ENCODE data around the gene IQSEC3.

IQSEC3 gene

DNA sequence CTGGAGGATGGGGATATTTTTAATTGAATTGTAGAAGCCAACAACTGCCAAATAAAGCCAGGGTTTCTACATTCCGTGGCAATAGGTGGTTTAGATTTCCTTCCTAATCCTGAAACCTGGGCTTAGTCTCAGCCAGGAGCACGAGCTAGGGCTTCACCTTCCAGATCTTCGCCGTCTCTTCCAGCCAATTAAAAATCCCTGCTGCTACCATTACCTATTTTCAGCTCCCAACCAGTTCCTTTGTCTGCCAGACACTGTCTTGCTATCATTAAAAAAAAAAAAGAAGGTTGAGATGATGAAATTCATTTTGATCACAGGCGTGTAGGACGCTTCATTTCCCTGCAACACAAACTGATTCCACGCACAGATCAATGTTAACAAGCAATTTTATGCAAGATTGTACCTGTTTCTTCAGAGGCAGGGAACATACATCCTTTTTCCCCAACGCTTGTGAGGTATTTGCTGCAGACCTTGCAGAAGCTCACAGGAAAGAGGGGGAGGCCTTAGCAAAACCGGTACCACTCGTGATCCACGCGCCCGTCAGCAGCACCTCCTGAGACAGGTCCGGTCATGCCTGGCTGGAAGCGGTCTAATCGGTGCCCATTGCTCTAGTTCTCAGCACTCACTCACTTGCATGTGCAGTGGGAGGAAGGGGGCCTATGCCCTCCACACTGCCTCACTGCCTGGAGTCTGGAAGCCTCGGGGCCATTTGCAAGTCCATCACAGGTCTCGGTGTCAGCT lies 82.3 kb downstream of the IQSEC3 start:
- ChIA-PET CTCF (no interaction called here), POLR2A (interaction anchor here (0.9 kb wide), 1 partner anchor 12 kb away, joined by 3 read pairs; no protein-coding TSS in a partner anchor)
- TF ChIP-seq, protein P1, sequence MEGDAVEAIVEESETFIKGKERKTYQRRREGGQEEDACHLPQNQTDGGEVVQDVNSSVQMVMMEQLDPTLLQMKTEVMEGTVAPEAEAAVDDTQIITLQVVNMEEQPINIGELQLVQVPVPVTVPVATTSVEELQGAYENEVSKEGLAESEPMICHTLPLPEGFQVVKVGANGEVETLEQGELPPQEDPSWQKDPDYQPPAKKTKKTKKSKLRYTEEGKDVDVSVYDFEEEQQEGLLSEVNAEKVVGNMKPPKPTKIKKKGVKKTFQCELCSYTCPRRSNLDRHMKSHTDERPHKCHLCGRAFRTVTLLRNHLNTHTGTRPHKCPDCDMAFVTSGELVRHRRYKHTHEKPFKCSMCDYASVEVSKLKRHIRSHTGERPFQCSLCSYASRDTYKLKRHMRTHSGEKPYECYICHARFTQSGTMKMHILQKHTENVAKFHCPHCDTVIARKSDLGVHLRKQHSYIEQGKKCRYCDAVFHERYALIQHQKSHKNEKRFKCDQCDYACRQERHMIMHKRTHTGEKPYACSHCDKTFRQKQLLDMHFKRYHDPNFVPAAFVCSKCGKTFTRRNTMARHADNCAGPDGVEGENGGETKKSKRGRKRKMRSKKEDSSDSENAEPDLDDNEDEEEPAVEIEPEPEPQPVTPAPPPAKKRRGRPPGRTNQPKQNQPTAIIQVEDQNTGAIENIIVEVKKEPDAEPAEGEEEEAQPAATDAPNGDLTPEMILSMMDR (IDR thresholded peaks at IDR 0.05; ENCODE audit: control extremely low read depth, extremely low read depth, low read depth, missing control alignments), result no peak
- no peak for DNase-seq (ENCODE audit: extremely low spot score)

DNA sequence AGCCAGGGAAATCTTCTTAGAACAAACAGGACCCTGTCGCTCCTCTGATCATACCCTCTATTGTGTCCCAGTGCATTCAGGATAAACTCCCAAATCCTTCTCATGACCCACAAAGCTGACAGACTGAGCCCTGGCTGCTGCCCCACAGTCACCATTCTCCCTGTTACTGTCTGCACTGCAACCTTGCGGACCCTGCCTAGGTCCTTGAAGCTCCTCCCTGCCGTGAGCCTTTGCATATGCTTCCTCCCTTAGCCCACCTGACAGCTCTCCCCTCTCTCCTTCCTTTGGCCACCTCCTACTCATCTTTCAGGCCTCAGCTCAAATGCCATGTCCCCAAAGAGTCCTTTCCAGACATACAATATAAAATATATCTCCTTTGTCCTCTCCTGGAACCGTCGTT lies 85.0 kb downstream of the IQSEC3 start:
- no peak for DNase-seq (ENCODE audit: extremely low spot score)
- ChIA-PET POLR2A (no interaction called here), CTCF (interaction anchor here (1.4 to 2.2 kb wide), 3 partner anchors 11 to 16 kb away, joined by 3 to 6 read pairs (median 4); no protein-coding TSS in a partner anchor)
- TF ChIP-seq, protein P1 (IDR thresholded peaks at IDR 0.05; ENCODE audit: control extremely low read depth, extremely low read depth, low read depth, missing control alignments), result no peak

DNA sequence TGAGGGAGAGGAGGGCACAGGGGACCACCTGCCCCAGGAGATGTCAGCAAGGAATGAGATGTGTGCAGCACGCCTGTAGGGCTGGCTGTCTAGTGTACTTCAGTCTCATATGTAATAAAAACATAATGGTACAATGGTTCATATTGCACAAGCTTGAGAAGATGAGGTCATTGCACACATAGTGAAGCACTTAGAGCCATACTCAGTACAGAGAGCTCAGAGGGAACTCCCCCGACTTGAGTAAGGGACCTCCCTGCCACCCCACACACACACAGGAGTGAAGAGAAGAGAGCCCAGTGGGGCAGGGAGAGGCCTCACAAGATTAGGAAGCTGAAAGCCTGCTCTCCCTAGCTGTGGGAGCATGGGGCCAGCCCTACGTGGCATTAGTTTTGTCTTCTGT lies 85.9 kb downstream of the IQSEC3 start:
- TF ChIP-seq, protein P1 (IDR thresholded peaks at IDR 0.05; ENCODE audit: control extremely low read depth, extremely low read depth, low read depth, missing control alignments), result no peak
- ChIA-PET POLR2A (no interaction called here), CTCF (interaction anchor here (1.5 to 2.2 kb wide), 3 partner anchors 15 to 67 kb away, joined by 4 to 6 read pairs (median 6); no protein-coding TSS in a partner anchor)
- DNase-seq (ENCODE audit: extremely low spot score), result no peak

DNA sequence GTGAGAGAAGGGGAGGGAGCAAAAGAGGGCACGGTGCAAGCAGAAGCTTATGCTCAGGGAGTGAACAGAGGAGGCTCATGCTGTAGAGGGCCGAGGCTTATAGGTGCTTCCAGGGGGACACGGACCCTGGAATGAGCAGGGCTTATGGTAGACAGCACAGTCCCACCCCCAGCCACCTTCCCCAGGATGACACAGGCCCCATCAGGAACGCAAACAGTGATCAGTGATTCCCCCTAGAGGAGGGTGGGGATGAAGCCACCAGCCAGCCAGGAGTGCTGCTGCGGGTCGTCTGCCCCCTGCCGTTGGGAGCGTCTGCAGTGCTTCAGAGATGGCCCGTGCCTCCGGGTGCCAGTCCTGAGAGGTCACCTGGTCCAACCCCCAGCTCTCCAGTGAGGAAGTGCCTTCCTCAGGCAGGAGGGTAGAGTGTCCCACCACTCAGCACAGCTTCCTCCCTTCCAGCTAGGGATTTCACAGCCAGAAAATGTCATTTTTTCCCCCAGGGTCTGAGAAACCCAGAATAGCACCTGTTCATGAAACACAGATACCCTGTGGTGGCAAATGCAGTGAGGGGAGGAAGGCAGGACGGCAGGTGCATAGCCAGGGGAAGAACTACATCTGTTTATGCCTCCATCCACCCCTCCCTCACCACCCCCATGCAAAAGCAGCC lies 86.6 kb downstream of the IQSEC3 start:
- ChIA-PET POLR2A (no interaction called here), CTCF (interaction anchor here (1.1 to 2.2 kb wide), 7 partner anchors 9 to 1485 kb away, joined by 3 to 6 read pairs (median 4); no protein-coding TSS in a partner anchor)
- TF ChIP-seq, protein P1 (IDR thresholded peaks at IDR 0.05; ENCODE audit: control extremely low read depth, extremely low read depth, low read depth, missing control alignments), result peak; percentile 83
- peak; percentile 79 for DNase-seq (ENCODE audit: extremely low spot score)

DNA sequence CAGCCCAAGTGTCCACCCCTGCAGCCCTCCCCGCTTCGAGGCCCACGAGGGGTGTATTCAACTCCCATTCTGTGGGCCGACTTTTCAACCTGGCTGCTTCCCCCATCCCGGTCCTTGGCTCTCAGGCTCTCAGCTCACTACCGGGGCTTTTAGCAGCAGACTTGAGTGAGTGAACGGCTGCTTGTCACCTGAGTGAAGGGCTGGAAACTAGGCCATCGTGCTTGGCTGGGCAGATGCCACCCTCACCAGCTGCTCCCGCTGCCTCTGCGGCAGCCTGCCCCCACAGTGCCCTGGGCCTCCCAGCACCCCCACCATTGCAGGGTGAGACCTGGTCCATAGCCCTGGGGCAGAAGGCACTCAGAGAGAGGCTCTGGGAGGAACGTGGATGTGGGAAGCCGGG lies 87.5 kb downstream of the IQSEC3 start:
- POLR2A ChIA-PET, result no interaction called here
- TF ChIP-seq, protein P1 (IDR thresholded peaks at IDR 0.05; ENCODE audit: control extremely low read depth, extremely low read depth, low read depth, missing control alignments), result no peak
- CTCF ChIA-PET, result interaction anchor here (1.1 to 1.8 kb wide), 5 partner anchors 8 to 1484 kb away, joined by 3 to 6 read pairs (median 4); no protein-coding TSS in a partner anchor
- no peak for DNase-seq (ENCODE audit: extremely low spot score)

DNA sequence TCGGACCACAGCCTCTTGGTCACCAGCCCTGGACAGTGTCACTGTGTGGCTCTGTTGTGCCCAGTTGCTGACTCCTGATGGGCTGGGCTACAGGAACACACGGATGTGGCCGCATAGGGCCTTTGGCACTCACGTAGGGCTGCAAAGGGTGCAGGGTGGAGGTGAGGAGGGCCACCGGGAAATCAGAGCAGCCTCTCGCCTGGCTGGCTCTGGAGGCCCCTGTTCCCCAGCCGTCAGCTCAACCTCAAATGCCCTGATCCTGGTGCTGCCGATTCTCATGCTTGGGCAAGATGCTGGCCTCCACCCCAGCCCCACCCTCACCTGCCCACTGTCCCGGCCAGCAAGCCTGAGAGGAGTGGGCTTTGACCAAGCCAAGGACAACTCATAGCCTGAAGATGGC lies 88.4 kb downstream of the IQSEC3 start:
- POLR2A ChIA-PET, result no interaction called here
- CTCF ChIA-PET, result no interaction called here
- TF ChIP-seq, protein P1 (IDR thresholded peaks at IDR 0.05; ENCODE audit: control extremely low read depth, extremely low read depth, low read depth, missing control alignments), result no peak
- DNase-seq (ENCODE audit: extremely low spot score), result no peak

Data from GM10248 (cell line).